ENCODE measurements around the gene CAMSAP1.

- TF ChIP-seq CTCF (conservative IDR thresholded peaks at IDR 0.05; ENCODE audit: low read length) (no peak), EZH2phosphoT487 (IDR thresholded peaks at IDR 0.05; ENCODE audit: borderline replicate concordance, low read depth, low read length) (no peak)
These were observed 92.8 kb downstream of the CAMSAP1 start for GRCh38 chr9:135814421-135815095.

Measured in OCI-LY7 (cell line).